GM12878 (cell line): ENCODE data around the gene RSPRY1. TPM values are rescaled to one million over a fixed set of nuclear protein-coding genes. Genes with fewer than 3 reads are reported as not detected.
A peak's percentile ranks its signal among the peaks of the same experiment; 100 is the strongest.

Source experiments
- ATAC-seq: fragments of 200-7000 bp; cut with Tn5 transposase; 3 replicates; pipeline ENCODE4 v1.9.1; 2020; ENCODE audit warnings: mild to moderate bottlenecking, moderate library complexity
- BruUV-seq: library from RNA; stranded (reverse); fragments of 400-500 nt; replicated peaks from 2 replicates; lab custom pipeline; 2021; lab: Mats Ljungman, UMichigan
- CTCF ChIA-PET: fragments of 300-600 bp; sonication (Branson Sonifier 250); formaldehyde crosslinking; extraction: SDS; loops from one replicate; lab custom pipeline; 2021; ENCODE audit warnings: inconsistent platforms; lab: Yijun Ruan, JAX
- POLR2A ChIA-PET: fragments of 350-600 bp; formaldehyde crosslinking; extraction: SDS; loops from one replicate; lab custom pipeline; 2021; ENCODE audit warnings: inconsistent platforms; lab: Charles Lee
- RAD21 ChIA-PET: fragments of 300-600 bp; sonication (Branson Sonifier 250); formaldehyde crosslinking; loops from one replicate; lab custom pipeline; 2023; ENCODE audit warnings: antibody characterized with exemption; ENCODE audit not compliant: unreplicated experiment; lab: Charles Lee
- SMC1A ChIA-PET: fragments of 300-600 bp; sonication (Branson Sonifier 250); formaldehyde crosslinking; loops from one replicate; lab custom pipeline; 2023; ENCODE audit not compliant: unreplicated experiment, uncharacterized antibody; lab: Charles Lee
- DNase-seq: peaks from one replicate; pipeline ENCODE4 v3.0.0-alpha.2; 2011; ENCODE audit warnings: low read depth, low spot score
- FAIRE-seq: peaks from 3 replicates; lab custom pipeline; 2011; peaks lifted over from hg19 to GRCh38; lab: Jason Lieb, UNC
- H2AFZ ChIP-seq: 2 replicates; pipeline ENCODE4 v1.6.0; 2011; ENCODE audit warnings: low read depth, low read length, control low read depth; ENCODE audit not compliant: control insufficient read depth
- H3K27ac ChIP-seq: 2 replicates; pipeline ENCODE4 v1.5.1; 2011; ENCODE audit warnings: control low read depth; ENCODE audit not compliant: control insufficient read depth, insufficient read depth
- H3K27me3 ChIP-seq, 2 experiments: replicated peaks in 1 of 2; 2 replicates each; pipeline versions ENCODE4 v1.6.0 to v1.6.1; 2011; ENCODE audit warnings: low read length in 1 of 2; ENCODE audit not compliant: control insufficient read depth in 2 of 2, insufficient read depth in 2 of 2
- H3K36me3 ChIP-seq, 2 experiments: 2 replicates each; pipeline ENCODE4 v1.5.1; 2011; ENCODE audit warnings: low read length in 1 of 2; ENCODE audit not compliant: control insufficient read depth in 2 of 2, insufficient read depth in 2 of 2
- H3K4me1 ChIP-seq: 2 replicates; pipeline ENCODE4 v1.6.1; 2011; ENCODE audit warnings: mild to moderate bottlenecking, low read length, moderate library complexity, mixed read lengths; ENCODE audit not compliant: control insufficient read depth, insufficient read depth
- H3K4me2 ChIP-seq: 2 replicates; pipeline ENCODE4 v1.6.0; 2011; ENCODE audit warnings: control low read depth; ENCODE audit not compliant: control insufficient read depth, insufficient read depth
- H3K4me3 ChIP-seq: fragments of 200-600 bp; sonication (generic); 2 replicates; pipeline ENCODE4 v1.5.1; 2016
- H3K79me2 ChIP-seq: 2 replicates; pipeline ENCODE4 v1.6.0; 2011; ENCODE audit warnings: low read length; ENCODE audit not compliant: control insufficient read depth, insufficient read depth
- H3K9ac ChIP-seq: 2 replicates; pipeline ENCODE4 v1.8.0; 2011; ENCODE audit warnings: low read length, control low read depth, mixed read lengths; ENCODE audit not compliant: control insufficient read depth, insufficient read depth
- H3K9me3 ChIP-seq: replicated peaks from 3 replicates; pipeline ENCODE4 v1.5.1; 2011; ENCODE audit warnings: mild to moderate bottlenecking, low read length; ENCODE audit not compliant: control insufficient read depth, insufficient read depth
- H4K20me1 ChIP-seq: 2 replicates; pipeline ENCODE4 v1.6.0; 2011; ENCODE audit not compliant: control insufficient read depth, insufficient read depth
- CBX5 ChIP-seq: sonication (generic); IDR thresholded peaks from 2 replicates; pipeline ENCODE4 v1.6.1; 2016; ENCODE audit warnings: low read depth, moderate library complexity, mild to moderate bottlenecking, inconsistent platforms
- CEBPB ChIP-seq, 2 experiments: fragments of 150-350 bp in 1 of 2; IDR thresholded peaks; 2 replicates each; pipeline ENCODE4 v1.6.1; 2012 to 2014; ENCODE audit warnings: low read depth in 2 of 2, low read length in 2 of 2, borderline replicate concordance in 1 of 2, inconsistent platforms in 1 of 2
- CTCF ChIP-seq, 3 experiments: IDR thresholded peaks in 2 of 3; conservative IDR thresholded peaks in 1 of 3; 2 replicates each; pipeline ENCODE4 v1.5.1; 2011; ENCODE audit warnings: low read depth in 3 of 3, low read length in 3 of 3, mild to moderate bottlenecking in 3 of 3, control low read depth in 2 of 3, moderate library complexity in 2 of 3, inconsistent platforms in 1 of 3, mixed read lengths in 1 of 3; ENCODE audit not compliant: control insufficient read depth in 2 of 3, insufficient read depth in 1 of 3; ENCODE audit errors: extremely low read depth in 1 of 3
- ESRRA ChIP-seq: IDR thresholded peaks from 2 replicates; pipeline ENCODE4 v1.6.1; 2012; ENCODE audit warnings: mild to moderate bottlenecking, low read length, improper control_type of control experiment
- HCFC1 ChIP-seq: fragments of 150-350 bp; IDR thresholded peaks from 2 replicates; pipeline ENCODE4 v1.6.1; 2014; ENCODE audit warnings: low read length
- LARP7 ChIP-seq: fragments of 450-650 bp; IDR thresholded peaks from 2 replicates; pipeline ENCODE4 v1.6.1; 2017; ENCODE audit warnings: mild to moderate bottlenecking
- MEF2B ChIP-seq: fragments of 450-650 bp; IDR thresholded peaks from 2 replicates; pipeline ENCODE4 v1.6.1; 2018; ENCODE audit warnings: mild to moderate bottlenecking, moderate library complexity; ENCODE audit not compliant: partially characterized antibody, poor library complexity, severe bottlenecking
- MLLT1 ChIP-seq: fragments of 450-650 bp; IDR thresholded peaks from 2 replicates; pipeline ENCODE4 v1.6.1; 2016; ENCODE audit warnings: mild to moderate bottlenecking
- NBN ChIP-seq: fragments of 450-650 bp; IDR thresholded peaks from 2 replicates; pipeline ENCODE4 v1.6.1; 2016
- SIN3A ChIP-seq: IDR thresholded peaks from 2 replicates; pipeline ENCODE4 v1.6.1; 2012; ENCODE audit warnings: low read depth, low read length, improper control_type of control experiment
- SMC3 ChIP-seq: IDR thresholded peaks from 2 replicates; pipeline ENCODE4 v1.6.1; 2011; ENCODE audit warnings: low read length, improper control_type of control experiment, borderline replicate concordance
- ZBTB4 ChIP-seq: fragments of 450-650 bp; formaldehyde crosslinking; IDR thresholded peaks from 2 replicates; pipeline ENCODE4 v1.4.0; 2022; ENCODE audit warnings: mild to moderate bottlenecking, moderate library complexity
- WGBS: methylation state at CpG from one replicate; pipeline ENCODE4 v1.1.6; 2016; ENCODE audit warnings: low lambda C conversion rate; ENCODE audit not compliant: insufficient replicate concordance, insufficient coverage; ENCODE audit errors: missing lambda C conversion rate; 5-methylcytosine and 5-hydroxymethylcytosine counted together
- in situ Hi-C: fragments of 300-500 bp; cut with MboI; formaldehyde crosslinking; loops from 9 replicates; pipeline ENCODE4 v1.14.3; 2018; ENCODE audit warnings: mixed read lengths
- intact Hi-C: fragments of 100-400 bp; cut with micrococcal nuclease; formaldehyde crosslinking; loops from one replicate; pipeline ENCODE4 v1.14.2; 2022; ENCODE audit not compliant: unreplicated experiment
- polyA plus RNA-seq, 11 experiments: library from polyadenylated mRNA; depleted of rRNA in 4 of 11; unstranded in 6 of 11; stranded (reverse) in 5 of 11; fragments of >200 nt; fragmentation: Nextera tagmentation in 4 of 11; fragmentation: Illumina TruSeq in 1 of 11; extraction: Ambion mirVana in 4 of 11; extraction: Trizol in 1 of 11; gene quantifications; 1 replicate in 1 of 11; 2 replicates in 10 of 11; pipeline versions ENCODE4 v1.2.1 to v1.2.3, GENCODE V29; 2011 to 2016; ENCODE audit warnings: inconsistent platforms in 2 of 11, missing spikeins in 2 of 11, low read depth in 1 of 11
- total RNA-seq, 4 experiments: library from RNA; depleted of rRNA in 3 of 4; stranded (reverse); fragments of >200 nt in 3 of 4; fragmentation: Illumina TruSeq in 1 of 4; extraction: Trizol in 1 of 4; gene quantifications; 2 replicates each; pipeline versions ENCODE4 v1.2.1 to v1.2.3, GENCODE V29; 2013 to 2021

Gene RSPRY1
- total and polyA plus RNA-seq, 10 of the 15 experiments (the other 5 are each of a cell fraction or from before 2014, with no cell fraction given) = 18.5 to 57.0 (median 41.2) TPM

- intact Hi-C loops (no loop called here), in situ Hi-C loops (no loop called here)
- no peak overlapping the region for H2AFZ ChIP-seq
- peak overlapping the region; percentile 85 for H3K4me2 ChIP-seq
- H3K9me3 ChIP-seq = no peaks in the 10 kb centered on the region
- H3K4me1 ChIP-seq = peaks cover 5% of the 10 kb centered on the region; the same call in 1 of the 2 replicates
- BruUV-seq = no TSS peak
- no peak for DNase-seq
- H3K27me3 ChIP-seq = no peaks in the 10 kb centered on the region
- 86% methylated on average over 4 of the region's 4 CpGs for WGBS
- FAIRE-seq = no peak
- no peaks in the 10 kb centered on the region for H4K20me1 ChIP-seq
- no peak for ATAC-seq
- 0 out of 2 replicates have a peak overlapping the region, but pooled peaks have one; percentile 94 for H3K27ac ChIP-seq
- ChIA-PET RAD21 (interaction anchor here (0.9 to 1.2 kb wide), 3 partner anchors 56 to 218 kb away, joined by 3 read pairs; no protein-coding TSS in a partner anchor), CTCF (interaction anchor here (0.6 to 1.5 kb wide), 3 partner anchors 12 to 101 kb away, joined by 3 to 8 read pairs (median 3); partner anchors contain the start of gene CPNE2), POLR2A (no interaction called here), SMC1A (interaction anchor here (0.8 to 1.1 kb wide), 3 partner anchors 9 to 143 kb away, joined by 3 to 4 read pairs (median 3); no protein-coding TSS in a partner anchor)
- no peaks in the 10 kb centered on the region for H3K36me3 ChIP-seq
- TF ChIP-seq ZBTB4 (no peak), ESRRA (no peak), CTCF (IDR thresholded peaks at IDR 0.05 in 2 of 3, conservative IDR thresholded peaks at IDR 0.05 in 1 of 3; ENCODE audit: control insufficient read depth in 2 of 3, extremely low read depth in 1 of 3, insufficient read depth in 1 of 3, low read depth in 3 of 3, low read length in 3 of 3) (no peak), SMC3 (no peak), HCFC1 (no peak), SIN3A (no peak), LARP7 (no peak), MEF2B (no peak), CEBPB (IDR thresholded peaks at IDR 0.05; ENCODE audit: borderline replicate concordance in 1 of 2, low read depth in 2 of 2, low read length in 2 of 2) (no peak), MLLT1 (no peak), NBN (no peak), CBX5 (no peak)
- peak overlapping the region; percentile 81 for H3K4me3 ChIP-seq
- H3K9ac ChIP-seq = peak overlapping the region; percentile 95
- peaks cover 84% of the 10 kb centered on the region for H3K79me2 ChIP-seq
Measured at GRCh38 chr16:57184113-57184512, 2.0 kb upstream of the RSPRY1 start.
